GM21360 (cell line): ENCODE results near the gene PACSIN1.

Experiments
- ATAC-seq: cut with Tn5 transposase; IDR thresholded peaks from one replicate; pipeline ENCODE4 v1.9.1; 2021; ENCODE audit warnings: mild to moderate bottlenecking, moderate library complexity; ENCODE audit not compliant: unreplicated experiment

Gene PACSIN1

DNA sequence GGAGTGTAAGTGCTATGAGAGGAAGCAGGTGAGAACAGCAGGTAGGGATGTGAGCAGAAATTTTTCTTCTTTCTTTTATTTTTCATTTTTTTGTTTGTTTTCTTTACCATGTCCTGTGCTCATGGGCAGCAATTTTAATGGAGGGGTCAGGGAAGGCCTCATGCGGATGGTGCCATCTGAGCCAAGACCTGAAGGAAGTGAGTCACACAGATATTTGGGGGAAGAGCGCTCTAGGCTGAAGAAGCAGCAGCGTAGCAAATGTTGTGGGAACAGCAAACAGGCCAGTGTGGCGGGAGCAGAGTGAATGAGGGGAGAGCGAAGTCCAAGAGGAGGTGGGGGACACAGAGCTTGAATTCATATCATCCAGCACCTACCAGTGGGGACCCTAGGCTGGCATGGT is 77.5 kb downstream of the PACSIN1 start:
- ATAC-seq = no peak

- no peak for ATAC-seq
Observed at GRCh38 chr6:34544052-34544604, 78.3 kb downstream of the PACSIN1 start.

DNA sequence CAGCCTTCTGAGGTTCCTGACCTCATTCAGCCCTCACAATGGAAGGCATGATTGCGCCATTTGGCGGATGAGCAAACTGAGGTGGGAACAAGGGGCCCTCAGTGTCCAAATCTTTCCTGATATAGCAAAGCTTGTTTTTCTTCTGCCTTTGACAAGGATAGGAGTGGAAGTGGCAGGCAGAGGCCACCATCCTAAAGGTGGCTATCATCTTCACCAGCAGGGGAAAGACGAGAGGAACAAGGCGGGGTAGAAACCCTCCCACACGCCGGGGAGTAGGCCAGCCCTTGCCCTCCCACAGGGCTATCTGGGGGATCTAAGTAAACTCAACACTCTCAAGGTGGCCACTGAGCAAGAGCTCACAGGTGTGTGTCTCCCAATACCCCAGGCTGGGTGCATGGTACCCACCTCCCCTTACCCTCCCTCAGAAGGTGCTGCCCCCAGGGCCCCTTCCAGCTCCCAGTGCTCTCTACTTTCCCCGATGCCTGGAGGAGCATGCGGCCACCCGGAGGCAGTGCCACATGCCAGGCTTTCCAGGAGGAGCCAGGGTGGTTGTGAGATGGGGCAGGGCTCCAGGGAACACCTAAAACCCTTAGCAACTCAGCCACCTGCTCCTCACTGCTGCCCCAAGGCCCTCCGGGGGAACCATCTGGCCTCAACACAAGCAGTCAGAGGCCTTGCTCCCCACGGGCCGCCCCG is 79.0 kb downstream of the PACSIN1 start:
- ATAC-seq = no peak

DNA sequence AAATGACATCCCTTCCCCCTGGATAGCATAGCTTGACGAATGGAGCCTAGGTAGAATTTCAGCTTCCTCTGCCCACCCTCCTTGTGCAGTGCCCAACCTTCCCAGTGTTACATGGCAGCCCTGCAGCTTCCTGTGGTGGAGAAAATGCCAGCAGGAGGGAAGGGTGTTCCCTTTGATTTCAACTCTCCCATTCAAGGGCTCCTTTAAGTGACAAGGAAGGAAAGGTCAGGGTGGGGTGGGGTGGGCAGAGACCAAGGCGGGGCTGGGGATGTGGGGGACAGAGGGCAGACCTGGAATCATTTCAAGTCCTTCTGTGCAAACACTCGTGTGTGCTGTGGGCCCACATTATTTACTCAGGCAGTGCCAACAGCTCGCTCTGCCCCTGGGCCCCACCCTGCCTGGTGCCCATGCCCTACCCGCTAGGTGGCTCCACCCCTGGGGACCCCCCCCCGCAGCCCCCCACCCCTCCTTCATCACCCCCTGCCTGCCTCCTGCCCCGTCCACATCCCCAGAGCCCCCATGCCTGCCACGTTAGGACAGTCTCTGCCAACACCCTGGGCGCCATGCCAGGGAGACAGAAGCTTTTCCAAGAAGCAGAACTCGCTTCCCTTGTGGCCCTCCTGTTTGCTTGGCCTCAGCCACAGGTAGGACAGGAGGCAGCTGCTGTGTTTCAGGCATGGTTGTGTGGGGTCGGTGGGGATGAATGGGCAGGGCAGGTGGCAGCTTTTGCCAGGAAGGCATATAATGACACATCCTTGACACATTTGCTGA is 80.9 kb downstream of the PACSIN1 start:
- no peak for ATAC-seq

DNA sequence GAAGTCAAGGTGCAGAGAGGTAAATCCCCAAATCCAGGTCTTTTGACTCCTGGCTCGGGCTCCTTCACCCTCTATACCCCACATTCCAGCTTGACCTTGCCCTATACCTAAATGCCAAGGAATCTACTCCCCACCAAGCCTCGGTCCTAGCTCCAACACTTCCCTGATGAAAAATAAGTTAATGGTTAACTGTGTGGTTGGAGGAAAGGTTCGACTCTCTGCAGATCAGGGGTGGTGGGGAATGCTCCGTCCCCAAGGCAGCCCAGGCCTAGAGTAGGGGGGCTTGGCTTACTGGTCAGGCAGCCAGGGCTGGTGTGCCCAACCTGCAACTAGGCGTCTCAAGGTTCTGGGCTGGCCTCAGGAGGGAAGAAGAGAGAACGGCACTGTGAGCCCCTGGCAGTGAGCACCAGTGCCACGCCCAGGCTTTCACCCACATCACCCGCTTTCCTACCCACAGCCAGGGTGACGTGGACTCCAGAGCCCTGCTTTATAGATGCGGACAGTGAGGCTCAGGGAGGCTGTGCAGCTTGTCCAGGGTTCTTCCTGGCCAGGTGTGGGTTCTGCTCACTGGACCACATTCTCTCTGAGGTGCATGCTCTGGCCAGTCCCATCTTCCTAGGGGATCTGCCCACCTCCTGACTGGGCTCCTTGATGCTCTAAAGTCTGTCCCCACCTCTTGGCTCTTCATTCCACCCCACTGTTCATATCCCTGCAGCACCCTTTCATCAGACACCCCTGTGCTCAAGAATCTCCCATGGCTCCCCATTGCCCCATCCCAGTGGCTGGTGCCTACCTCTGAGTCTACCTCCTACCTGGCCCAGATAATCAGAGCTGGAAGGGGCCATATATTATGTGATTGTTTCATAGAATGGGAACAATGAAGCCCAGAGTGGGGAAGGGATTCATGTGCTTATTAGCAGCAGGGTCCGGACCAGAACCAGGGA is 82.1 kb downstream of the PACSIN1 start:
- no peak for ATAC-seq

- ATAC-seq = no peak
Observed at GRCh38 chr6:34549026-34549803, 83.3 kb downstream of the PACSIN1 start.

- no peak for ATAC-seq
Observed at GRCh38 chr6:34549804-34550202, 83.9 kb downstream of the PACSIN1 start.

DNA sequence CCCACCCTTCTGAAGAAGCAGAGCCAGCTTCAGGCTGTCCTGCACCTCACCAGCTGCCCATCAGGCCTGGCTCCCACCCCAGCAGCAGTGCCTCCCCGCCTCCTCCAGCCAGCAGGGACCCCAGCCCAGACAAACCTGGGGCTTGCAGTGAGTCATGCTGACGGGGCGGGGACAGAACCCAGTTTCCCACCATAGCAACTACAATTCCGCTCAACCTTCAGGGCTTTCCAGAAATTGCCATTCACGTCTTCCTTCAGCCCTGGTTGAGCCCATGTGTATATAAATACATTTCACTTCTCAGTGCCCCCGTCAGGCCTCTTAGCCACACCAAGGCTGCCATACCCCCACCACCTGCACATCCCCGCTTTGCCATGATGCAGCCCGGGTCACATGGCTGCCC is 85.8 kb downstream of the PACSIN1 start:
- ATAC-seq = no peak

DNA sequence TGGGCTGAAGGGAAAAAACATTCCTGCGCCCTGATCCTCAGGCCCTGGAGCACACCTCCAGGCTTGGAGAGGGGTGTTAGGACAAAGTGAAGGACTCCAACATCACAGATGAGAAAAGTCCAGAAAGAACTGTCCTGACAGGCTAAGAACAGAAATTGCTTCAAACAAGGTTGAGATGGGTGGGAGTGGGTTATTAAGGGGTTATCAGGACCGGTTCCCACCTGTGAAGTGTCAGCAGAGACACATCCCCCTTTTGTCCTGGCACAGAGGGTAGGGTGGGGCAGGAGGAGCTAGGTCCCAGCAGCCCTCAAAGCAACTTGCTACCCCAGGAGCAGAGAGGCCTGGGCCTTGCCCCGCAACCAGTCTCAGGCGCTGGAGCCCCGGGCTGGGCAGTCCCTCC is 86.7 kb downstream of the PACSIN1 start:
- ATAC-seq = no peak

DNA sequence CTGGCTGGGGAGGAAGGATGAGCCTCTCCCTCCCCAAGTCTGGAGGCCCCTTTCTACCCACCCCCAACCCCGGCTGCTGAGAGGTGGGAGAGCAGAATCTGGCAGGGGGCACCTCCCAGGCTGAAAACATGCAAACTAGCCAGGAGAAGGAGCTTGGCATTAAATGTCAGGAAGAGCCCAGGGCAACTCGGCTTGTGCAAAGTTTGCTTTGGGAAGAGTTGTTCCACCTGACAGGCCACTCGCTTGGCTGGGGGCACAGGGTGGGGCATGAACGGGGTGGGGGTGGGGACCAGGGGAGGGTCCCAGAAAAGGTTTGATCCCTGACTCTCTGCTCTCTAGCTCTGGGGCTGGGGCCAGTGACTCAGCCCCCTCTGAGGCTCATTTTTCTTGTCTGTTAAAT is 87.3 kb downstream of the PACSIN1 start:
- no peak for ATAC-seq

DNA sequence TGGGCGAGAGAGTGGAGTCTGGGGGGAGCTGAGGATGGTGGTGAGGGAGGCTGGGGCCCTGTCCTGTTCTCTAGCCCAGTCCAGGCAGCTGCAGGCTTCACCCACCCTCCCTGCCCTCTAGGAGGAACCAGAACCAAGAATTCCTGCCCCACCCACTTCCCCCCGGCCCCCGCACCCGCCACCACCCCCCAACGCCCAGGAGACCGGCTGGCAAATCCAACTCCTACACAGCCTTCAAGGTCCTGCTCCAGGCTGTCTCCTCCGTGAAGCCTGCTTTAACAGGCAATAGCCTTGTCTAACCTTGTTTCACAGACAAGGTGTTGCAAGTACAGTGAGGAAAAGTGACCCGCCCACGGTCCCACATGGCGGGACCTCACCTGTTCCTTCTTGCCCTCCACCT is 87.9 kb downstream of the PACSIN1 start:
- ATAC-seq = no peak

DNA sequence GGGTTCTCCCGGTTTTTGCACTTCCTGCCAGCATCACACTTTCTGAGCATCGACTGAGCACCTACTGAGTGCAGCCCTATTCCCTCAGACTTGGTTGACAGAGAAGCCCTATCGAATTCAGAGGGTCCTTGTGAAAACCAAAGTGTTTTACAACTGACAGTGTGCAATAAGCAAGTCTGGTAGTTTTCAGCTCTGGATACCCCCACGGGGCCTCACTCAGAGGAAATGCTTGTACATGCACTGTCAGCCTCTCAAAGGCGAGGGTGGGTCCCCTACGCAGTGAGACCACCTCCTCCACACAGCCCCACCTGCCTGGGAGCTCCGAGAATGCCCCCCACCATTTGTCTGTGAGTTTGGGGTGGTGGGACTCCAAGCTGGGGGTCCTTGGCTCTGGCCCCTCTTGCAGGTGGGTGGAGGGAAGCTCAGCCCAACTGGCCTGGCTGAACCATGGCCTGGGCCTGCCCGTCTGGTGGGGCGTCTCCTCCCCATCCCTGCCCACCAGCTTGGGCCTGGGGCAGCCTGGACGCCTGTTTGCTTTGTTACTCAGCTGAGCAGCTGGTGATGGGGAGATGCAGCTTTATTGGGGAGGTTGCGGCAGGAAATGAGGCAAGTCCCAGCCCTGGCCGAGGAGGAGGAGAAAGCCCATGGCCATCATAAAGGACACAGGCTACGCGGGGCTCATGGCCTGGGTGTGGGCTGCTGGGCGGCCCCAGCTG is 88.6 kb downstream of the PACSIN1 start:
- no peak for ATAC-seq

DNA sequence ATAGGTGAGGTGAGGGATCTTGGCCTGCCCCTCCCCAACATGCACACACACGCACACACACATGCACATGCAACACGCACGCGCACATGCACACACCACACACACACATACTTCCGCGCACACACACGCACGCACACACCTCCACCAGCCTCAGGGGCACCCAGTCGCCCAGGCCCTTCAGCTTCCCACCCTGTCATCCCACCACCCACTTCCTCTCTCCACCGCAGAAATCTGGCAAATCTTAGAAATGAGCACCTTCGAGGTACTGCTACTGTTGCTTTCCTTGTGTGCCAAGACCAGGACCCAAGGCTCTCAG is 89.1 kb downstream of the PACSIN1 start:
- no peak for ATAC-seq

- ATAC-seq = no peak
Observed at GRCh38 chr6:34555328-34555727, 89.5 kb downstream of the PACSIN1 start.

DNA sequence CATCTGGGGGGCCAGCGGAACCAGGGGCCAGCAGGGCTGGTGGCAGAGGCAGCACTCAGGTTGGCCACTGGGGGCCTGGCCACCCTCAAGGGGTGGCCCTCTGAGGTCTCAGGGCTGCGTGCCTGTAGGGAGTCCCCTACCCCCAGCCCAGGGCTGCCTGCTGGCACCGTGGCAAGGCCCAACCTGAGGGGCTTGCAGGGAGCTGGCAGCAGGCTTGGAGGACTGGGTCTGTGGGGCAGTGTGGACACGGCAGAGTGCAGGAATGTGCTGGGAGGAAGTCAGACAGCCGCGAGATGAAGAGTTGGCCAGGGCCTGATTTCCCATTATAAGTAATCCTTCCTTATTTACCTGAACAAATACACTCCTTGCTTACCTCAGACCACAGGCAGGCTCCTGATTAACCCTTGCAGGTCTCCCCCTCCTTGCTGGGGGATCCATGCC is 90.2 kb downstream of the PACSIN1 start, which contains the start of gene SPDEF:
Gene SPDEF, minus strand, starts transcription at position 299 of the 441 bp plus-strand sequence. CDS start 11,874 bp downstream, outside the sequence.
- ATAC-seq = no peak

GRCh38 chr6:34556493-34556892 is 90.6 kb downstream of the PACSIN1 start:
- ATAC-seq = no peak

- no peak for ATAC-seq
Observed at GRCh38 chr6:34557228-34557627, 91.4 kb downstream of the PACSIN1 start.

DNA sequence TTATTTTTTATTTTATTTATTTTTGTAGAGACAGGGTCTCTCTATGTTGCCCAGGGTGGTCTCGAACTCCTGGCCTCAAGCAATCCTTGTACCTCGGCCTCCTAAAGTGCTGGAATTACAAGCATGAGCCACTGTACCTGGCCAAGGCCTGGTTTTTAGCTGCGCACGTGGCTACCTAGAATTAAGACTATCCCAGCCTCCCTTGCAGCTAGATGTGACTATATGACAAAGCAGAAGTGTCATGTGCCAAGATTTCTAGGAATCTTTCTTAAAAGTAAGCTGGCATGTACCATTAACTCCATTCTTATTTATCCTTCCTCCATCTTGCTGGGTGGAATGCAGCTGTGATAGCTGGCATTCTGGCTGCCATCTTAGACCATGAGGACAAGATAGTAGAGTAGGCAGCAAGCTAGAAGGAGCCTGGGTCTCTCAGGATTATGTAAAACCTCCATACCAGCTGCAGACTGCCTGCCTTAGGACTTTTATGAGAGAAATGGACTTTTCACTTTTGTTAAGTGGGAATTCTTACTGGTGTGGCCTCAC is 92.4 kb downstream of the PACSIN1 start:
- ATAC-seq = no peak

DNA sequence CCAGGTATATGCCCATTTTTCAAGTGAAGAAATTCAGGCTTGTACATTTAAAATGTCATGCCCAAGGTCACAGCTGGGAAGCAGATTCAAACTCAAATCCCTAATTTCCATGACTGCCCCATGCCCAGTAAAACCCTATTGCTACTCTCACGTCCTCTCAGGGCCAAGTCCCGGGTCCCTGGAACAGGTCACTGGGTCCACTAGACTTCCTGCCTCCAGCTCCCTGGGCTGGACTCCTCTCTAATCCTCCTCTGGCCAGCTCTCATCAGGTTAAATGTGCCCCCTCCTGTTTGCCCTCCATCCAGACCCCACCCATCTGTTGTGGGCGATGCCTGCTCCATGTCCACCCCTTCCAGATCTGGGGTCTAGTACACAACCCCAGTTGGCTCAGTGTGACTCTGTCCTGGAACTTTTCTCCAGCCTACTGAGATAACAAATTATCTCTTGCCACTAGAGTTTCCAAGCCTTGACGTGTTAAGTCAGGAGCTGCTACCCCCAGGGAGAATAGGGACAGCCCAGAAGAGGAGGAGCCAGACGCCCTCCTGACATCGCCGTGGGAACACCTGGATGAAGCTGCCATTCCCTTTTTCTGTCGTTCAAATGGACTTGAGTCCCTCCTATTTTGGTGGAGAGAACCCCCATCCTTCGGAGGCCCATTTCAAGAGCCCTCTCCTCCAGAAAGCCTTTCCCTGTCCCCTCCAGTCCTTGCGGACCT is 93.9 kb downstream of the PACSIN1 start:
- no peak for ATAC-seq
